Islet precursor cell (in vitro differentiated cells): ENCODE measurements around the gene DVL2.
A peak's percentile ranks its signal among the peaks of the same experiment; 100 is the strongest.

Experiments
- DNase-seq: peaks from one replicate; pipeline ENCODE4 v3.0.0-alpha.2; 2018

Gene DVL2

DNA sequence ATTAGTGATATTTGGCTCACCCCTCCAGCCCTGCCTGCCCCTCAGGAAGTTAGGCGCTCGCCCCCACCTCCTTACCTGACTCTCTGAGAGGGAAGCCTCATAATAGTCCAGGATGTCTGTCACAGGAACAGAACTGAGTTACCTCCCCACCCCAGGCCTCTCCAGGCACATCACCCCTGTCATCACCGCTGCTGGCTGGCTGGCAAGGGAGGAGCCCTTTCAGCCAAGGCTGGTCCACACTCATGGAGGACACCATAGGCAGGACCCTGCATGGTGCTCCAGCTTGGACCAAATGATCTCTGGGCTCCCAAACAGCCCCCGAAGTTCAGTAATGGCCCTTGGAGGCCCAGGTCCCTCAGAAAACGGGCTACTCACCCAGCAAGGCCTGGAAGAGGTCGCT is 16.2 kb downstream of the DVL2 start:
- no peak for DNase-seq

DNA sequence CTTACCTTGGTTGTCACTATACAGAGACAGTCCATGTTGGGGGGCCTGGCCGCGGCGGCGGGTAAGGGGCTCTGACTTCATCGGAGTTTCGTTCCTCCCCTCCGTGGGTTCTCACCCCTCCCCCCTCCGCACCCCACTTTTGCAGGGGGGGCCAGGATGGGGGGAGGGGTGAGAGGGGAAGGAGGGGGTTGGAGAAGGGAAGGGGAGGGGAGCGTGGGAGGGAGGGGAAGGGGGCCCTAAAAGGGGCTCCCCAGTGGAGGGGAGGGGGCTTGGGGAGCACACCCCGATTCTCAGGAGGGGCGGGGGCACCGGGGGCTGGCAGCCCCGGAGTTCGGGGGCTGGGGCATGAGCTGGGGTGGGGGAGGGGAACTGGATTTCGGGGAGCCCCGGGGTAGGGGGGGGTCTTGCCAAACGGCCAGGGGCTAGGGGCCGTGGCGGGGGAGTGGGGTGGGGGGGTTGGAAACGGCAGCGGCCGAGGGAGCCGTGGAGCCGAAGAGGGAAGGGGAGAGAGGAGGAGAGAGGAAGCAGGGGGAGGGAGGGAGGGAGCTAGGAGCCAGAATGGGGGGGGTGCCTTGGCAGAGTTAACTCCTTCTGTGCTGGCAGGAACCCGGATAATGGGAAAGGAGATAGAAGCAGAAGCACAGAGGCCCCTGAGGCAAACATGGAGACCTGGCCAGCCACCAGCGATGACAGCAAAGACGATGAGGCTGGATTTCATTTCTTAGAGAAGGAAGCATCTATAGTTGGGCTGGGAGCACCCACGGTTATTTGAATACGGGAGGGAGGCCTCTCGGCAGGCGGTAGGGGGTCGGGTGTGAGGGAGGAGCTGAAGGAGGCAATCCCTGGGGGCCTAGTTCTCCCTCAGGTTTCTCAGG is 17.0 kb downstream of the DVL2 start:
- peak; percentile 86 for DNase-seq

DNA sequence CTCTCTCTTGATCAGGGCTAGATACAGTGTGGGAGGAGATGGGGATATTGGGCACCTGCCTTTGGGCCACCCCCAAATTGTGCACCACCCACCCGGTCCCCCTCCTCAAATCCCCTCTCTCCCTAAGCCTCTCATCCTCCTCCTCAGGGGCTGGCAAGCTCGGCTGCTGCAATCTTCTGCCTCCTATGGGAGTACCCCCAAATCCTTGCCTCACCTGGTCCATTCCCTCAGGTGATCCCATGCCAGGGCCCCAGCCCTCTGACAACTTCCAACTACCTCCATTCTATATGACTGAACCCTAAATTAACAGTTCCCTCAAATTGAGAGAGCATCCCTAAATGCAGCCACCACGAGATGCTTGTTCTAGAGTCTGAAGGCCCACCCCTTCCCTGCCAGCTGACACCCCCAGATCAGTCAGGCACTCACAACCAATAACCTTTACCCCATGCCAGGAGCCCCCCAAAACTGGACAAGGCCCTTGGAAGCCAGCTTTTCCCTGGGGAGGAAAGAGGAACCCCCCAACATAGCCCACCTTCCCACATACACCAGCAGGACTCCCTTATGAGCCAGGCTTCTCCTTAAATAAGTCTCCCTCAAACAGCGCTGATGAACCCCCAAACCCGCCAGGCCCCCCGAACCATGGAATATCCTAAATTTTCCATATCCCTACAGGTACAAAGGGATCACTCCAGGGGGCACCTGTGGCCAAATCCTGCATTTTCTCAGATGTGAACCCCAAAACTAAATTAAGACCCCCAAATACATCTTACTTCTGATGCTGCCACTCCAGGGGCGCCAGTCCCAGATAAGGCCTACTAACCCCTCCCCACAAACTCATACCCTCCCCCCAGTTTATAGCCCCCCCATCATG is 17.8 kb downstream of the DVL2 start:
- DNase-seq, result no peak

DNA sequence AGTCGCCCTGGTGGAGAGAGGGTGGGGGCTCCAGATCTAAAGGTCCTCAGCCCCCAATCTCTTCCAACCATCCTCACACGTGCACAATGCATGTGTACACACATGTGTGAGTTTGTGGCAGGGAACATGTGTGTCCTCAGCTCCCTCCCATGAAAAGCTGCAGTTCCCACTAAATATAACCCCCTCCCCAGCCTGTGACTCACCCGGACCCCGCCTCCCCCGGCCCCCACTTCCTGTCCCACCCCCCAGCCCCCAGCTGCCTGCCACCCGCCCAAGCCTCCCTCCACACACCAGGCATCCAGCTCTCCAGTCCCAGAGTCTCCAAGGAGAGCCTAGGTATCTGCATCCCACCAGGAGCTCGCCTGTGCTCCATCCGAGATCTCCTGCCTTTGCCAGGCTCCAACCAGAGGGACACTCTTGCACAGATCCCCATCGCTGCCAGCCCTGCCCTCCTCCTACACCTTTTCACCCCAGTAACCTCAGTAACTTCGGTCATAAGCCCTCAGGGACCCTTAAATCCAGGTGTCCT is 18.6 kb downstream of the DVL2 start:
- peak; percentile 88 for DNase-seq

DNA sequence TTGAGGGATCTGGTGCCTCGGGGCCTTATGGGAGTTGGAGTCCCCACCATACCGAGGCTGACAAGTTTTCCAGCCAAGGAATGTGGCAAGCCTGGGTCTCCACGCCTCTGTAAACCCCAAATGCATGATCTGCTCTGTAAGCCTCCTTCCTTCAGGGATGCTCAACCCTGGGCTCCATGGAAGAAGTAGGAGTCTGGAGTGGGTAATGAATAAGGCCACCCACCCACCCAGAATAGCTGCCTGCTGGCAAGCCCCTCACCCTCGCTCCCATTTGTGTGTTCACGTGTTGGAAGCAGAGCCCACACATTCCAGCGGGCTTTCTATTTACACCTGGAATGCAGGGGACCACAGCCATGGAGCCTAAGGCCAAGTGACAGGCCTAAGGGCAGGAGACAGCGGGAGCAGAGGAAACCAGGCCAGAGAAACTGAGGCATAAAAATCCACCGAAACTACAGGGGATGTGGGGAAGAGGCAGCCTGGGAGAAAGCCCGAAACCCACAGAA is 19.1 kb downstream of the DVL2 start:
- DNase-seq, result no peak

DNA sequence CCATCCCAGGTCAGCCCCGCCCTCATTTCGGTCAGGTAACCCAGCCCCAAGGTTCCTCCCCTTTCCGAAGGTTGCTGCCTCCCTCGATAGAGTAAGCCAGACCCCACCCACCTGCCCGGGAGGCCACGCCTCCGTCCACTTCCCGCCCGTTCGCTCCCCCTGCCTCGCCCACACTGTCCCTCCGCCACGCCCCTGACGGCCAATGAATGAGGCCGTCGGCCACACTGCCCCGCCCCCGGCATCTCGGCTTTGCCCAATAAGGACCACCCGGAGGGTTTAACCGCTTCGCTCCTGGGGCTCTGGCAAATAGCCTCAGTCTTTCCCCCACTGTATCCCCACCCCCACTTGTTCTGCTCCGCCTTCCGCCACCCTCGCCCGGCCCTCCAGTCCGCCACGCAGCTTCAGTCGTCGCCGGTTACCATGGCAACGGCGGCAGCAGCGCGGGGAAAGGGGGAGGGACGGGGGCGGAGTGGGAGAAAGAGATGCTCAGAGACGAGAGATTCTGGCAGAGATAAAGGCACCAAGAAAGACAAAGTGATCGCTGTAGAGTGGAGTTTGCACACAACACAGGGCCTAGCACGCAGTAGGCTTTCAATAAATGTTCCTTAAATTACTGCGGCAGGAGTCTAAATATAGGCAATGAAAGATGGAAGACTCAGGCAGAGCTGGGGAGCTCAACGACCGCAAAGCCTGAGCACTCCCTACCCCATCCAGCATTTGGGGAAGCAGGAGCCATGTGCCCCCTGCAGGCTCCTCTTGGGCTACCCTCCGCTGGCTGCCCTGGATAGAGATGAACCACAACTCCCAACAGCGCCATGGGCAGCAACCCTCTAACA is 19.8 kb downstream of the DVL2 start:
- DNase-seq, result peak; percentile 100

DNA sequence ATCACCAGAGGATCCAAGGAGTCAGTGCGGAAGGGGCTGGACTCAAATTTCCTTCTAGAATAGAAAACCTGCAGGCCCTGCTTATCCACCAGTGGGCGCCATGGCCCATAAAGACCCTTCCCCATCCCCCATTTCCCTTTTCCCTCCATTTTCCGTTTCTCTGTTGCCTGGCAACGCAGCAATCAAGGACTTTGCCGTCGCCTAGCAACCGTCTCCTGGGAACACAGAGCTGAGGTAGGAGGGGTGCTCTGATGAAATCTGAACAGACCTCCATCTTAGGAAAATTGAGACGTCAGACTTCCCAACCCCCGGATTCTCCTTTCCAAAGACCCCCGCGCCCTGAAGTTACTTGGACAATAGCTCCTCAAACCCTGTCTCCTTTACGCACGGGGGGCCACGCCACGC is 20.4 kb downstream of the DVL2 start:
- peak; percentile 97 for DNase-seq

DNA sequence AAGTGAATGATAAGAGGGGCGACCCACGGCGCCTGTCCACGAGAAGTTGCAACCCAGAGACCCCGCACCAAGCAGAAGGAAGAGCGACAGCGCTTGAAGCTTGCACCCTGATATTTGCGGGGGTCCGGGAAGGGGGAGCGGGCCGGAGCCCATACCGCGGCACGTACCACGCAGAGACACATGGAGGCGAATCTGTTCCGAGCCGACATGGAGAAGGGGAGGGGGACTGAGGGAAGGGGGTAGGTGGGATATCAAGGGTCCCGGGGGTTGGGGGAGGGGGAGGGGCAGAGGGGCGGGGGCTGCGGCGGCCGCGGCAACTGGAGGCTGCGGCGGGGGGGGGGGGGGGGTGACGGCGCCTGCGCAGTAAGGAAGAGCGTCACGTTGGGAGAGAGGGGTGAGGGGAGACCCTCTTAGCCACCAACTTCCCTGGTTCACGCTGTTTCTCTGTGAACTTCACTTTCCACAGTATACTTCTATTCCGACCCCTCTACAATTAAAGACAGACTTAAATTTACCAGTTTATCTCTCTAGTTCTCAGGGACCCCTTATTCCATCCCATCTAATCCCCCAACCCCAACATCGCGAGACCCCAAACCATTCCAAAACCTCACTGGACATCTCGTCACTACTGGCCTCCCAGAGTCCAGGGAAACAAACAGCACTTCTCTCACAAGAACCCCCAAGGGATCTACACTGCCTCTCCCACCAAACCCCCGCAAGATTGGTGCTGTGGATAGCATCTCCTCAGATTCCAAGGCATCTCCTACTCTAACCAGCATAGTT is 22.6 kb downstream of the DVL2 start:
- DNase-seq, result no peak

DNA sequence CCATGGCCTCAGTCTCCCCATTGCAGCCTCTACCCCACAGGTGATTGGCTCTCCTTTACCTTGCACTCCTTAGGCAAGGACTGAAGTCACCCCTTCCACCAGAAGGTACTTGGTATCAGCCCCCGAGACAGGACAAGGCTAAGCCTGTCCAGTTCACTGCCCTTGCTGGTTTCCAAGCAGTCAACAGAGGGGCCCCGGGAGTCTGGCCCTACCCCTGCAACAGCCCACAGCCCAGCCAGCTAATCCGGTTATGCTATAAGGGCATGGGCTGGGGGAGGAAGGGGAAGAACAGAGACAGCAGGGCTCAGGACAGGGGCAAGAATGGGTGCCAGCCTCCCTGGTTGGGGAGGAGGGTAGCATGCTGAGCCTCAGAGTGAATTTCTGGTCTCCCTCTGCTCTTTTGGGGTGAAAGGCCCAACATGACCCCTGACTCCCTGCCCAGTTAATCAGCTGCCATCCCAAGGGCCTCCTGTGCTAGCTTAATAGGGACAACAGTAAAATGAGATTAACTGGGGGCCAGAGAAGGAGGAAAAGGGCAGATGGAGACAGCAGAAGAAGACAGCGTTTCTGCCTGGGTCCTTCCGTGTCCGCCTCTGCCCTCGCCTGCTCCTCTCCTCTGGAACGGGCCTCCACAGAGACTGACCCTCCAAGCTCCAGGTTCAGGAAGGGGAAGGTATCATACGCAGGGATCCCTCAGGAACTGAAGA is 25.4 kb downstream of the DVL2 start:
- no peak for DNase-seq

DNA sequence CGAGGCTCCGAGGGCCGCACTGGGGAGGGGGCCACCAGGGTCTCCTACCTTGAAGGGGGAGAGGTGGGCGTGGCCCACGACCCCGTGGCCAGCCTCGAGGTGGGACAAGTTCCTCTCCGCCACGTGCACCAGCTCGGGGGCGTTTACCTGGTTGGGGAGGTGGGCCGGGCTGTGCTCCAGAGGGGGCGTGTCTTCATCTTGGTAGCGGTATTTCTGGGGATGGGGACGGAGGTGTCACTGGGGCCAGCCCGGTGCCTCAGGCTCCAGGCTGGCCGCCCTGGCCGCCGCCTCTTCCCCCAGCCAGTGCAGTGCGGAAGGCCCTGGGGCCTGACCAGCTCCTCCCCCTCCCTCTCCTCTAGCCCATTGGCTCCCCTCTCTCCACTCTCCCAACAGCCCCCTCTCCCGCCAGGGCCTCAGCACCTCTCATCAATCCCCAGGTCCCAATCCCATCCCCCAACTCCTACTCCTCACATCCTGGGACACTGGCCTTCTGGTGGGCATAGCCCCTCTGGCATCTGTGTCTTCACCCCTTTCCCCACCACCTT is 26.2 kb downstream of the DVL2 start:
- DNase-seq, result no peak

- DNase-seq, result no peak
These were observed 27.0 kb downstream of the DVL2 start for GRCh38 chr17:7207120-7208001.

- no peak for DNase-seq
These were observed 28.8 kb downstream of the DVL2 start for GRCh38 chr17:7205561-7205960.

DNA sequence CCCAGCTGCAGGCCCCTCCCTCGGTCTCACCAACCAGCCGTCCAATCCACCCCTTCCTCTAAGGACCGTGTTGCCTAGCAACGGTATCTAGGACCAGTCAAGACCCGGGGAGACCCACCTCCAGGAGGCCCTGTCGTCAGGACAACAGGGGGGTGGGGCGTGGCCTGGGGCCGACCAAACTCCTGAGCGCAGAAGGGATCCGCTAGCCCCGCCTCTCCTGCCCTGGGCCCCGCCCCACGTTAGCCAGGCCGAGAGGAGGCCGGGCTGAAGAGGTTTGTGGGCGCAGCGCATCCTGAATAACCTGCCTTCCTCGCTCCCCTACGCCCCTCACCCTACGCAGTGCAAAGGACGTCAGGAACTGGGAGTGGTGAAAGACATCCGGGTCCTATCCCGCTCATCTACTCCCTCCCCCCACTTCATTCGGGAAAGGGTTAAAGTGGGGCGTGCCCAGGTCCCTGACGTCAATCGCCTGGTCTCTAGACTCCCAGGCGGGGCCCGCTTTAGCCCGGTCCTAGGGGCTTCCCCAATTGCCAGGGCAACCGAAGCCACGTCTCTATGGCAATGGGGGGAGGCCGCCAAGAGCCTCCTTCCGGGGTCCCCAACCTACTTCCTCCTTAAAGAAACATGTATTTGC is 29.4 kb downstream of the DVL2 start:
- DNase-seq, result peak; percentile 97

DNA sequence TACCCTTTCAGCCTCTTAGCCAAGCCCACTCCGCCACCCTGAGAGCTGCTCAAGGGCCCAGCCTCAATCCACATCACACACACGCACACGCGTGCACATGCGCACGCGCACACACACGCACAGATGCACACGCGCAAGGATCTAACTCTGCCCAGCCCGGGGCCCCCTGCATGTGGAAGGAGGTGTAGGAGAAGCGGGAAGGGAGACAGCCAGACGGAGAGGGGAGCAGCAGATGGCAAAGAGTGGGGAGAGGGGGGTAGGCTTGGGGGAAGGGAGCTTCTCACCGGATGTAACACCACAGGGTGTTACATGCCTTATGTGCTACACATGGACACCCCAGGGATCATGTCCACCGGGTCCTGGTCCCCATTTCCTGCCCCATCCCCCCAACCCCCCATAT is 30.0 kb downstream of the DVL2 start:
- DNase-seq, result no peak

DNA sequence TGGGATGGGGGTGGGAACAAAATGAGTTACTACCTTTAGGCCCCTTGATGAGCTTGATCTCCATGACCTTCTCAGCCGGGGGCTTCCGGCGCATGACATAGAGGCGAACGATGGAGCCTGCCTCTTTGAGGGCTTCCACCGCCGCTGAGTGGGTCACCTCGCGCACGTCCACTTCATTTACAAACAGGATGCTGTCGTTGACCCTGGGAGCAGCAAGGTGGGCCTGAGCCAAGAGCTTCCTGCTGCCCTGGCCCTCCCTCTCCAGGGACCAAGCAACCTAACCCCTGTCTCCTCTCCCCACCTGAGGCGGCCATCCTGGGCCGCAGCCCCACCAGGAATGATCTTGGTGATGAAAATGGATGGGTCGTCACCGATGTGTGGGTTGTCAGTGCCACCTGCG is 30.9 kb downstream of the DVL2 start:
- DNase-seq, result no peak

- DNase-seq, result no peak
These were observed 37.5 kb downstream of the DVL2 start for GRCh38 chr17:7196651-7197401.

DNA sequence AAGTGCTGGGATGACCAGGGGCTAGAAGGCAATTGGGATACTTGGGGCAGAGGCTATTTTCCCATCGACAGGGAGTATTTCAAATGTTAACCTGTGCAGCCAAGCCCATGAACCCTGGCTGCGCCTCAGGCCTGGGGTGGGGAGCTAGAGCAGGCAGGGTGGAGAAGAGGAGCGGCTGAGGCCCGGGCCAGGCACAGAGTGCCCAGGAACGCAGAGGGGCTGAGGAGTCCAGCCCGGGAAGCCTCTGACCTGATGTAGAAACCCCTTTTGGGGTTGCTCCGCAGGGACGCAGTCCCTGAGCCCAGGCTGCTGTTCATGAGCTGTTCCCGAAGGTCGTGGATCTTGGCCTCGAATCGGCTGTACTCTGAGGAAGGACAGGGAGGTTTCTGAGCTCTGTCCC is 38.3 kb downstream of the DVL2 start:
- no peak for DNase-seq

- DNase-seq, result no peak
These were observed 41.9 kb downstream of the DVL2 start for GRCh38 chr17:7192271-7192937.
